Spleen (tissue), 7 donors: Measurements from ENCODE around the gene IL23A.

Source experiments
- CTCF ChIP-seq, 11 experiments: fragments of 200-600 bp in 7 of 11; fragments of 450-650 bp in 4 of 11; sonication (generic) in 4 of 11; IDR thresholded peaks in 8 of 11; conservative IDR thresholded peaks in 3 of 11; 1 replicate in 7 of 11; 2 replicates in 4 of 11; pipeline versions ENCODE4 v1.4.0 to v1.8.0; 2016 to 2021; ENCODE audit warnings: antibody characterized with exemption in 11 of 11, inconsistent platforms in 4 of 11, mild to moderate bottlenecking in 1 of 11
- POLR2AphosphoS5 ChIP-seq, 3 donors: sonication (generic); formaldehyde crosslinking; IDR thresholded peaks; one replicate each; pipeline ENCODE4 v1.5.1; 2017; ENCODE audit warnings: antibody characterized with exemption in 3 of 3
- donor health status: DM: no; HTN: no; CAD: no; lungs with moderate emphysema.
- donor health status: DM: no; HTN: no; CAD: no.
- donor health status: DM: no; HTN: no; CAD: no.

DNA sequence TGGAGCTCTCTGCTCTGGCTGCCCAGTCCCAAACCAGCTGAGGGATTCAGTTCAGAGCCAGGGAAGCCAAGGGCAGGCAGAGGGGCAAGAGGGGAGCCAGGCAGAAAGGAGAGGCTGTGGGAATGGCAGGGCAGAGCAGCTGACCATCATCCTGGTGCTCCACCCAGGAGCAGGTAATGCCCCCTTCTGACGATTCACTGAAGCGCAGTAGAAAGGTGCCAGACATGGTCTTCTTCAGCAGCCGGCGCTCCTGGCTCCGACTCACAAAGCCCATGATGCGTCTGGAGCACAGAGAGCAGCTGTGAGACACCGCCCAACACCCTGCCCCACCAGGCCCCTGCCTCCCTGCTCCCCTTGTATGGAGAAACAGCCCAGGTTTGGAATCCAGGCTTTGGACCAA lies 8.0 kb downstream of the IL23A start:
- TF ChIP-seq CTCF (IDR thresholded peaks at IDR 0.05 in 8 of 11, conservative IDR thresholded peaks at IDR 0.05 in 3 of 11) (no peak), POLR2AphosphoS5 (IDR thresholded peaks at IDR 0.05) (peak in 1 of 3 donors; percentile 33)
